ENCODE measurements around the gene SETD3. TPM values are rescaled to one million over a fixed set of nuclear protein-coding genes. Genes with fewer than 3 reads are reported as not detected.

Gene SETD3
- total and polyA plus RNA-seq, 2 donors (not counting 1 experiment from before 2014, with no cell fraction given) = 11.0 to 32.1 TPM

GRCh38 chr14:99427632-99428300 is 52.9 kb downstream of the SETD3 start:
- H3K27me3 Mint-ChIP-seq = no peaks in the 10 kb centered on the region
- no peak overlapping the region for H3K4me2 ChIP-seq (replicated peaks; ENCODE audit: low read depth, low read length, poor library complexity, severe bottlenecking)
- no peak for ATAC-seq (ENCODE audit: low read depth)
- intact Hi-C loops (cut with micrococcal nuclease) = no loop called here
- no peak overlapping the region for H3K9ac ChIP-seq (ENCODE audit: low read length)
- no peaks in the 10 kb centered on the region for H3K27me3 ChIP-seq (replicated peaks in 1 of 4; ENCODE audit: control extremely low read depth in 1 of 4, control insufficient read depth in 3 of 4, insufficient read depth in 4 of 4, low read length in 3 of 4)
- no peak overlapping the region for H2AFZ ChIP-seq (ENCODE audit: insufficient read depth, low read depth, low read length, poor library complexity, severe bottlenecking)
- WGBS (ENCODE audit: insufficient coverage) = 99% methylated on average over 10 of the region's 11 CpGs
- no peak overlapping the region for H3K4me3 ChIP-seq (ENCODE audit: control extremely low read depth in 1 of 5, extremely low read depth in 1 of 5, insufficient read depth in 1 of 5, low read depth in 2 of 5, low read length in 4 of 5)
- peaks cover 0 to 11% (median 7%) of the 10 kb centered on the region in 3 donors for H3K9me3 ChIP-seq (ENCODE audit: control extremely low read depth in 1 of 3, control insufficient read depth in 2 of 3, insufficient read depth in 1 of 3, low read length in 2 of 3)
- CTCF ChIA-PET = interaction anchor here (1.6 kb wide), 2 partner anchors 10 to 12 kb away, joined by 5 to 7 read pairs; no protein-coding TSS in a partner anchor
- H3K27ac Mint-ChIP-seq = no peak overlapping the region
- no peak overlapping the region for H3K27ac ChIP-seq (ENCODE audit: low read length in 2 of 2)
- POLR2A ChIA-PET = interaction anchor here (0.6 kb wide), 1 partner anchor 11 kb away, joined by 3 read pairs; no protein-coding TSS in a partner anchor
- no peak for DNase-seq
- peaks cover 39% of the 10 kb centered on the region for H3K4me1 Mint-ChIP-seq
- peaks cover 16 to 18% of the 10 kb centered on the region in 2 donors for H3K4me1 ChIP-seq (ENCODE audit: control insufficient read depth in 2 of 2, insufficient read depth in 2 of 2, low read length in 2 of 2)
- H4K20me1 ChIP-seq (ENCODE audit: control insufficient read depth, insufficient read depth, low read length, poor library complexity, severe bottlenecking) = no peaks in the 10 kb centered on the region
- H3K79me2 ChIP-seq (ENCODE audit: control insufficient read depth, insufficient read depth, low read length) = peaks cover 13% of the 10 kb centered on the region
- no peak for TF ChIP-seq CTCF (IDR thresholded peaks at IDR 0.05)
- TF ChIP-seq EZH2 (IDR thresholded peaks at IDR 0.05; ENCODE audit: borderline replicate concordance, insufficient read depth, low read depth, low read length, poor library complexity, severe bottlenecking) = no peak
- H3K9me3 Mint-ChIP-seq (ENCODE audit: insufficient read depth) = peaks cover 6% of the 10 kb centered on the region
- H3K4me3 Mint-ChIP-seq = no peak overlapping the region
- H3K36me3 ChIP-seq (replicated peaks in 1 of 2; ENCODE audit: control extremely low read depth in 1 of 2, control insufficient read depth in 1 of 2, extremely low read depth in 1 of 2, insufficient read depth in 2 of 2, low read length in 1 of 2) = peaks cover 0 to 19% of the 10 kb centered on the region in 2 experiments

- Histone ChIP-seq H3K79me2 (ENCODE audit: control insufficient read depth, insufficient read depth, low read length) (peaks cover 16% of the 10 kb centered on the region), H3K27ac (ENCODE audit: low read length in 2 of 2) (no peak overlapping the region), H3K27me3 (replicated peaks in 1 of 4; ENCODE audit: control extremely low read depth in 1 of 4, control insufficient read depth in 3 of 4, insufficient read depth in 4 of 4, low read length in 3 of 4) (no peaks in the 10 kb centered on the region), H3K9me3 (ENCODE audit: control extremely low read depth in 1 of 3, control insufficient read depth in 2 of 3, insufficient read depth in 1 of 3, low read length in 2 of 3) (peaks cover 0 to 11% (median 7%) of the 10 kb centered on the region in 3 donors), H3K36me3 (replicated peaks in 1 of 2; ENCODE audit: control extremely low read depth in 1 of 2, control insufficient read depth in 1 of 2, extremely low read depth in 1 of 2, insufficient read depth in 2 of 2, low read length in 1 of 2) (peaks cover 0 to 16% of the 10 kb centered on the region in 2 experiments), H2AFZ (ENCODE audit: insufficient read depth, low read depth, low read length, poor library complexity, severe bottlenecking) (no peak overlapping the region), H3K9ac (ENCODE audit: low read length) (no peak overlapping the region), H3K4me2 (replicated peaks; ENCODE audit: low read depth, low read length, poor library complexity, severe bottlenecking) (no peak overlapping the region), H3K4me3 (ENCODE audit: control extremely low read depth in 1 of 5, extremely low read depth in 1 of 5, insufficient read depth in 1 of 5, low read depth in 2 of 5, low read length in 4 of 5) (no peak overlapping the region), H3K4me1 (ENCODE audit: control insufficient read depth in 2 of 2, insufficient read depth in 2 of 2, low read length in 2 of 2) (peaks cover 16 to 18% of the 10 kb centered on the region in 2 donors), H4K20me1 (ENCODE audit: control insufficient read depth, insufficient read depth, low read length, poor library complexity, severe bottlenecking) (no peaks in the 10 kb centered on the region)
- intact Hi-C loops (cut with micrococcal nuclease) = no loop called here
- CTCF ChIA-PET = interaction anchor here (1.6 kb wide), 2 partner anchors 11 kb away, joined by 5 to 7 read pairs; no protein-coding TSS in a partner anchor
- Mint-ChIP-seq H3K27ac (no peak overlapping the region), H3K4me1 (peaks cover 39% of the 10 kb centered on the region), H3K4me3 (no peak overlapping the region), H3K9me3 (ENCODE audit: insufficient read depth) (peaks cover 6% of the 10 kb centered on the region), H3K27me3 (no peaks in the 10 kb centered on the region)
- ATAC-seq (ENCODE audit: low read depth) = no peak
- over 99% methylated on average over 8 of the region's 12 CpGs for WGBS (ENCODE audit: insufficient coverage)
- TF ChIP-seq EZH2 (IDR thresholded peaks at IDR 0.05; ENCODE audit: borderline replicate concordance, insufficient read depth, low read depth, low read length, poor library complexity, severe bottlenecking) (no peak), CTCF (IDR thresholded peaks at IDR 0.05) (no peak)
- DNase-seq = no peak
- POLR2A ChIA-PET = no interaction called here
Observed at GRCh38 chr14:99426813-99427346, 53.8 kb downstream of the SETD3 start.
